IPS-NIHi7 (cell line): ENCODE measurements around the gene N4BP2.

Experiments
- DNase-seq: peaks from one replicate; pipeline ENCODE4 v3.0.0; 2012; ENCODE audit warnings: mixed read lengths; ENCODE audit errors: extremely low spot score

The N4BP2 gene

DNA sequence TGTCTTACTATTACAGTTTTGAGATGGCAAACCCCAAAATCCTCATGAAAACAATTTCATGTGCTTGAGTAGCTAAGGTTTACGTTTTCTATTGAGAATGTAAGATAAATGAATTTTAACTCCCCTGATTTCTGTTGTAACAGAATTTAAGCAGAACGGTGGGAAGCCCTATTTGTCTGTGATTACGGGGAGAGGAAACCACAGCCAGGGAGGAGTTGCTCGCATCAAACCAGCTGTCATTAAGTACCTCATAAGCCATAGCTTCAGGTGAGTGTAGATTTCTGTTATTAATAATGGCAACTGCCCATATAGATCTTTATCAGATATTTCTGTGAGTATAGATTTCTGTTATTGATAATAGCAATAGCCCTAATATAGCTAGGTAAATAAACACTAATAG is 96.0 kb downstream of the N4BP2 start:
- no peak for DNase-seq

DNA sequence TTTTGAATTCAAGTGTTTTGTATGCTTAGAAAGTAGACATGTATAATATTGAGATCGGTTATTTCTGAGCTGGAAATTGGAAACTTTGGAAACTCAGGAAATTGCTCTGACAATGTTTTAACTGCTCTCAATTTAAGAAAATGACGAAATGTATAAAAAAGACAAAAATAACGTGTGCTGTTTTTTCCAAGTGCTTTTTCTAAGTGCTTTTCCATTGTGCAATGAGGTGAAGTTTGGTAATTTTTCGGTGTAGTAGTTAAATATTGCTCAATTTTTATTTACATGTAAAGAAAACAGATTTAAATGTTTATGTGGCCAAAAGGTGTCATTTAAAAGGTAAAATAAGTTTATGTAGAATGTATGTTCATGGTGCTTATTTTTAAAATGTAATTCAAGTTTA is 100.8 kb downstream of the N4BP2 start:
- no peak for DNase-seq

DNA sequence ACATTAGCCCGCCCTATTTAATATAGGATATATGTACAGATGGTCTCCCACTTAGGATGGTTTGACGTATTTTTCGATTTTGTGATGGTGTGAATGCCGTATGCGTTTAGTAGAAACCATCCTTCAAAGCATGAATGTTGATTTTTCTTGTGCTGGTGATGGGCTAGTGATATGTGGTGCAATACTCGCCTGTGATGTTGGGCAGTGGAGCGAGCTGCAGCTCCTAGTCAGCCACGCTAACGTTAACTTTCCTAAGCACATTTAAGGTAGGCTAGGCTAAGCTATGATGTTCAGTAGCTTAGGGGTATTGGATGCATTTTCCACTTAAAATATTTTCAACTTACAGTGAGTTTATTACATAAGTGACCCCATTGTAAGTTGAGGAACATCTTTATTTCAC is 103.6 kb downstream of the N4BP2 start:
- DNase-seq = no peak

DNA sequence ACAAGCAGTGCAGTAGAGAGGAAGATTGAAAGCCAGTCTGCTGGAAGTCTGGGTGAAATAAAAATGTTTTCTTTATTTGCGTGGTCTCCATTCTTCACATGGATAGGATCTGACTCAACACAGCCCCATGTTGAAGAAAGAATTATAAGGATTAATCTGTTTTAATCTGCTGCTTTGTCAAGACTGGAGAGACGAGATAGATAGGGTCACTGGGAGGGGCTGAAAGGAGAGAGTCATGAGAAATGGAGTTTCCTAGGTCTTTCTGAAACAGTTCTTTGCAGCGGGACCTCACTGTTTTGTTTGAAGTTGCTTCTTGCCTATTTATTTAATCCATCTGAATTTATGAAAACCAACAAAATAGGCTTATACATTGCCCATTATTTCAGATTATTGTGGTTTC is 107.8 kb downstream of the N4BP2 start:
- no peak for DNase-seq

DNA sequence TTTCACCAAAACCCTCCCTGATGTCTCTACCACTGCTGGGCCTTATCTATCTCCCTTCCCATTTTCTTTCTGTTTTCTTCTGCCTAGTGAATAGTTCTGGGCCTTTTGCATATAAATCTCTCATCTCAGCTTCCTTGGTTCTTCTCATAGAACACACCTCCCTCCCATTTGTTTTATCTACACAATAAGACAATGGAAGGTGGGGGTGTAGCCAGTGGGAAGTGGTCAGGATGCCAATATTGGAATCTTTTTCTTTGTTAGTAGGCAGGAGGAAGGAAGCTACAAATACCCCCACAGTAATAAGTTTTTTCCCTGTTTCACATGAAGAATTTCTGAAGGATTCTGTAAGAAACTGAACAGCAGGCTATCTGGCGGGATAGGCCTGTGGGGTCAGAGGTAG is 109.3 kb downstream of the N4BP2 start:
- no peak for DNase-seq

DNA sequence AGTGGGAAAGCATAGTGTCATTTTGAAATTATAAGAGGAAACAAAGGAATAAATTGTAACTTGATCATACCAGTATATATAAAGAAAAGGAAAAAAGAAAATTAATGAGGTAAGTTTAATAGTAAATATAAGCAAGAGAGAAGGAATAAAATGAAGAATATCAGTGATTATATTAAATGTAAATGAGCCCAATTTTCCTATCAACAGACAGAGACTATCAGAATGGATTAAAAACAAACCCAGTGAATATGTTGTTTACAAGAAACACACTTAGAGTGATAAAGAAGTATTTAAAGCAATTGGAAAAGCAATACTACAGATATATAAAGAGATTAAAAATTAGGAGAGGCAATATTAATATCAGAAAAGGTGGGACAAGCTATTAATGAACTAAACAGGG is 111.4 kb downstream of the N4BP2 start:
- DNase-seq = no peak

DNA sequence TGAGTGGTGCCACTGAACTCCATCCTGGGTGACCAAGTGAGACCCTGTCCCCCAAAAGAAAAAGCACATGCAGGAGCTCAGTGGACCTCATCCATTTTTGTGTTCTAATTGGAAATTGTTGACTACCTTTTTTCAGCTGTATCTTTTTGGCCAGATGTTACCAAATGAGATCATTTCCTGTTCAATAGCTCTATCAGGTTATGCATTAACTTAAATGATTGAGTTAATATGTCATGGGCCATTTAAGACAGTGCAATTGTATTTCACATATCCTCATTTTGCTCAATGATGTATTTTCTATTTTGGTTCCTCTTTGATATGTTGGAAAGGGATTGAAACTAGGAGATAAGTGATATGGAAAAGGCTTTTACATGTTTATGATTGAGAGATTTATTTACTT is 113.9 kb downstream of the N4BP2 start:
- DNase-seq = no peak

DNA sequence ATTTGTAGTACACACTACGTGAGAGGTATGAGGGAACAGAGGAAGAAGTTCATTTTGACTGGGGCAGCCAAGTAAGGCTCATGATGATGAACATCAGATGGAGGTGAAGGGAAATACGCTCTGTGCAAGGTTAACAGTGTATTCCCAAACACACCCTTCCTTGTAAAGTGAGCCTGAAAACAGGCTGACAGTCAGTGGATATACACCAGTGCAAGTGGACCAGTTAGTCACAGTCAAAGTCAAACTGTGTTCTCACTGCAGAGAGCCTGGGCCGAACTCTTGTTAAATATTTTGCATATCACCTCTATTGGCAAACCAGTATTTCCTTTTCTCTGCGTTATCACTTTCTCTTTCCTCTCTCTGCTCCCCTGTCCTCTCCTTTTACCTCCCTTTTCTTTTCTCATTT is 116.8 kb downstream of the N4BP2 start:
- no peak for DNase-seq

DNA sequence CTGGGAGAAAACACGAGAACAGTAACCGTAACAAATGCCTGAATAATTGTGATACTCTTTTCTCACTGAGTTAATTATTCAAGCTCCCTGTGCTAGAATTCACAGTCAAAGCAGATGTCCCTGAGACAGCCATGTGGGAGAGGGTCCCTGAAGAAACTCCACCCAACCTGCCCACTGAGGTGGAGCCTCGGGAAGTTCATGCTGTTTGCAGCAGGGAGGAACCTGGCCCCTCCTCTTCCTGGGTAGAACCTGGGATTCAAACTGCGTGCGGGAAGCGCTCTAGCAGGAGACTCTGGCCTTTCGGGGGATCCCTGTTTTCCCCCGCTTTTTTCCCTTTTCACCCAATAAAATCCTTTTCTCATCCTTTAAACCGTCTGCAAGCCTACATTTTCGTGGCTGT is 120.0 kb downstream of the N4BP2 start:
- no peak for DNase-seq

DNA sequence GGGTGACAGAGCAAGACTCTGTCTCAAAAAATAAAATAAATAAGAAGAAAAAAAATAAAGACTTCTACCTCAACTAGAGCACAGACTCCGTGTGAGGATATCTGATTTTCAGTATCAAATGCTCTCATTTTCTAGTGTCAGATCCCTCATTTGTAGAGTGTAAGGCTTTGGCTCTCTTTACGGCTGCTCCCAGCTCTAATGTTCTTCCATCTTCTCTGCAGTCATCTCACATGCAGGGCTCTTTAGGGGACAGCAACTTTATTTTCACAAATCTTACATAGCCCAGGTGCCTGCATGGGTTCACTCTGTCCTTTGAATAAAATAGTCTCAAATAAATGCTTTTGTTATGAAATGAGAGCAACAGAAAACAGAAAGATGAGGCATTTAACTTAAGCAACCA is 120.9 kb downstream of the N4BP2 start:
- no peak for DNase-seq

DNA sequence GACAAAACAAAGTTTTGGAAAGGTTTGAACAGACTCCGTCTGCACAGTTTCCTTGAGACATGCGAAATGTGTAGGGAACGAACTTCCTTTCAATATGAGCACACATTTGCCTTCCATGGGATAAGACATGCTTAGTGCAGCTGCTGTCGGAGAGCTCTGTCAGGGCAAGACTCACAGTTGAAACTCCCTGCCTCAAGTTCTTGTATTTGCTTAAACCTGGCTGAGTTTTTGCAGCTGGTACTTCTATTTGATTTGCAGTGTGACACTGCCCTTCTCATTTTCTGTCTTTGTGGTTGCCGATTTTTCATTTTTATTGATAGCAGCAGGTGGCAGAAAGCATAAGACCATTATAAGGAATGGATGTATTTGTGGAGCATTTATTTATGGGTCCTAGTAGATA is 122.0 kb downstream of the N4BP2 start:
- no peak for DNase-seq

DNA sequence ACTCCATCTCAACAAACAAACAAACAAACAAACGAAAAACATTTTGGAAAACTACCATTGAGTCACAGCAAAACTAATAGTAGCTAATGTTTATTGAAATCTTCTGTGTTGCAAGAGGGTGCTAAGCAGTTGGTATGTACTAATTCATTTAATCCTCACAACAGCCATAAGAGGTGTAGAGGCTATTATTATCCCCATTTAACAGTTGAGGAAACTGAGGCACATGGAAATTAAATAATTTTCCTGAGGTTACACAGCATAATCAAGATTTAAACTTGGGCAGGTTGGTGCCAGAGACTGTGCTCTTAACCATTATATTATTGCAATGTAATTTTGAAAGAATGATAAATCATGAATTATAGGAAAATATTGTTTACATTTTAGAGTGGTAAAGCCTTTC is 122.7 kb downstream of the N4BP2 start:
- DNase-seq = no peak

DNA sequence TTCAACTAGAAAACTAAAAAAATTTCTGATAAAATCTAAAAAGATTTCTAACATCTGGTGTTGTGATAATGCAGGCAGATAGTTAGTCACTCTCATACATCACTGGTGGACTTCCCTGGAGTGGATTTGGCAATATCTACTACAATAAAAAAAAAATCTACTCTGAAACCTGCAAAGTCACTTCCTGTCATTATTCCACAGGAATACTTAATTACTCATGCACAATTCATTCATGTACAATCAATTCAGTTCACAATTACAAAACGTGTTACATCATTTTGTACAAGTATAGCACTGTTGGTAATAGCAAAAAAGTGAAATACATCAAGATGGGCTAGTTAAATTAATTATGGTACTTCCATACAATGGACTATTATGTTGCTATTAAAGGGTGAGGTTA is 123.7 kb downstream of the N4BP2 start:
- no peak for DNase-seq

DNA sequence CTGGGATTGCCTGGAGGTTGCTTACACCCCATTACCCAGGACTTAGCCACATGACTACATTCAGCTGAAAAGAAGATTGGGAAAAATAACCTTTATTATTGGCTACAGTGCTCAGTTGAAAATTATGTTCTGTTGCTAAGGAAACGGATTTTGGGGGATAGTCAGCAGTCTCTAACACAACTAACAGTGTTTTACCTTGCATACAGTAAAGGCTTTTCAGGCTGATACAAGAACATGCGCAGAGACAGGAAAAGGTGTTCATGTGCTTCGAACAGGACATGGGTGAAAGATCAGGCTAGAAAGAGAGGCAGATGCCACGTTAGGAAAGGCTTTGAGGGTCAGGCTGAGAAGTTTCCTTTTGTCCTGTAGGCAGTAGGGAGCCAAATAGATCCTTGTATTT is 125.4 kb downstream of the N4BP2 start:
- DNase-seq = no peak

DNA sequence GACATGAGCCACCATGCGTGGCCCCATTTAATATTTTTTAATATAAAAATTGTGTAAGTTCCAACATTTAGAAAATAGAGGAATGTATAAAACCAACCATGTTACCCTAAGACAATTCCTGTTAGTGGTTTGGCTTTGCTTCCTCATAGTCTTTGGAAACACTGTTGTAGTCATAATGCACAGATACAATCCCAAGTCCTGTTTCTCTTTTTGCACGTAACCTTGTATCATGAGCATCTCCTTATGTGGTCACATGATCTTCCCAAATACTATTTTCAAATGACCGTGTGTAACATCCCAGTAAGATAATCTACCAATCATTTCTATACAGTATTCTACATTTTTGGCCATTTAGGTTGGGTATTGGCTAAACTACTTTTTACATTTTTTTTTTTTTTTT is 126.3 kb downstream of the N4BP2 start:
- DNase-seq = no peak

DNA sequence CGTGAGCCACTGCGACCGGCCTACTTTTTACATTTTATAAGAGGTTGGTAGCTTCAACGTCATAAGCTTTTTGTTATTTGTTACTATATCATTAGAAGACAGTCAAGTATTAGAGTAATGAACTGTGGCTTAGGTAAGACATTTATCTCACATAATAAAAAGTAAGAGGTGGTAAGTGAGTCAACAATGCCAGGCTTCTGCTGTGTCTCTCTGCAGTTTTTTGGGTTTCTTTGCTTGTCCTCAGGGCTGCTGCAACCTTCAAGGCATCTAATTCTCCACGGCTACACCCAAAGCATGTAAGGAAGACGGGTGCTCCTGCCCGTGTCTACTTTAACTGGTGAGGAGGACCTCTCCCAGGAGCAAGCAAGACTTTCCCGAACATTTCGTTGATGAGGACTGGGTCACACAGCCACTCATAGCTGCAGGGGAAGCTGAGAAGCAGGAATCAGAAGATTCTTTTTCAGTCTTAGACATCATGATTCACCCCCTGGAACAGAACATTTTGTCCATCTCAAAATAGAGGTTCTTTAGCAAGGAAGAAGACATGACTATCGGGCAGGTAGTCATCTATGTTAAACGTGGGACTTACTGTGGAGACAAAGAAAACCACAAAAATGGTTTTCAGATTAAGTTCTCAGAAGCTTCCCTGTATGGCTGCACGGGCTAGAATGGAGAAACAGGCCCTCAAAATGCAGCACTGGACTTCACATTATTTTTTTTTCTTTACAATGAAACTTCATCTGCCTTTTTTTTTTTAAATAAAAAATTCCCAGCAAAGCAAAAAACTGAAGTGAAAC is 127.2 kb downstream of the N4BP2 start:
- DNase-seq = no peak

DNA sequence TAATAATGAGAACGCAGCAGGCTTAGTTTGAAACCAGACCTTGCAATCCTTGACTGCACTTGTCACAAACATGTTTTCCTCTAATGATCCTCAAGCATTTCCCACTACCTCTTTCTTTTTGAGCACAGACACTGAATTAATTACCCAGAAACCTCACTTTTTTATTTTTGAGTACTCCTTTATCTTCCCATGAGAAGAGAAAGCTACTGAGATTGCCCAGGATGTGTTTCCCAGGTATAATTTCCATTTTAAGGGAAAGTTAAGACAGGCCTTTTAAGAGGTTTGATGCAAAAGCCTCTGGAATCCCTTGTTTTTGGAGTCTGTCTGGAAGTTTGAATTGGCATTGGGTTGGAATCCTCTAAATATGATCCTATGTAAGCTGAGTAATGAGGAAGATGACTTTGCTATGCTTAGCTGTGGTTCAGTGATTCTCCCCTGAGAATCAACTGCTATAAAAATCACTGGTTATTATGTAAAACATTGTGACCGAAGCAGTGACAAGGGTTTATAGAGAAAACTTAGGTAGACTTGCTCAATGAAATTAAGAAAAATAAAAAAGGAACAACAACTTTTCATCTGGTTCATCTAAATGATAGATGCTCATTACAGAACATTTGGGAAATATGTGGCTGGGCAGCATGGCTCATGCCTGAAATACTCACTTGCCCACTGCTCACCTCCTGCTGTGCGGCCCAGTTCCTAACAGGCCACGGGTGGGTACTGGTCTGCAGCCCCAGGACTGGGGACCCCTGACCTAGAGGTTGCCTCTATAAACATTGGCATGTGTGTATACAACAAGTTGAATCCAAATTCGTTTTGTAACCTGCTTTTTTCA is 129.4 kb downstream of the N4BP2 start:
- DNase-seq = no peak

DNA sequence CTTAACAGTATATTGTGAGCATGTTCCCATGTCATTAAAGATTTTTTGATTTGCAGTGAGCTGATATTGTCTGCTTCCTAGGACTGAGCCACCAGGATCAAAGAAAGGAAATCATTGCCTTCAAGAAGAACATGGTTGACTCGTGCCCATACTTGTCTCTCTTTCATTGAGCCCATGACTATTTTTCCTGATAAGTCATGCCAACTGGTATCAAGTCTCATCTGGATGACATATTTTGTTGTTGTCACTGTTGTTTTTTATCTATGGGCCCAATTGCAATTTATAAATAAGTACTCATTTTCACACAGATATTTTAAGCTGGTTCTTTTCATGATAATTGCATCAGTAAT is 130.0 kb downstream of the N4BP2 start:
- no peak for DNase-seq

DNA sequence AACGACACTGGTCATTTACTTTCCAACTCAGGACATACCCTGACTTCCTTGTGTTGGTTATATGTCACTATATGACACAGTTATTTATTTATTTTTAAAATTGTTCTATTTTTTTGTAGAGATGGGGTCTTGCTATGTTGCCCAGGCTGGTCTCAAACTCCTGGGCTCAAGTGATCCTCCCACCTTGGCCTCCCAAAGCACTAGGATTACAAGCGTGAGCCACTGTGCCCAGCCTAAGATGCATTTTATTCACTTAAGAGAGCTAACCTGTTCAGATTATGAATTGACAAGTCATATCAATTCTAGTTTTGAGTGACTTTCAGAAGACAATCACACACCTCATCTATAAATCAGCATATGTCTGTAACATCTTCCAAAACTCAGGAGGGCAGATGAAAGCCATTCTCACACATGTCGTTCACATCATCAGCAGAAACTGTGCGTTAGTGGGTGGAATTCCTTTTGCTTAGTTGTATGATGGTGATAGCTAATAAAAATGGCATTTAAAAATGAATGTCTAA is 130.8 kb downstream of the N4BP2 start:
- DNase-seq = no peak

DNA sequence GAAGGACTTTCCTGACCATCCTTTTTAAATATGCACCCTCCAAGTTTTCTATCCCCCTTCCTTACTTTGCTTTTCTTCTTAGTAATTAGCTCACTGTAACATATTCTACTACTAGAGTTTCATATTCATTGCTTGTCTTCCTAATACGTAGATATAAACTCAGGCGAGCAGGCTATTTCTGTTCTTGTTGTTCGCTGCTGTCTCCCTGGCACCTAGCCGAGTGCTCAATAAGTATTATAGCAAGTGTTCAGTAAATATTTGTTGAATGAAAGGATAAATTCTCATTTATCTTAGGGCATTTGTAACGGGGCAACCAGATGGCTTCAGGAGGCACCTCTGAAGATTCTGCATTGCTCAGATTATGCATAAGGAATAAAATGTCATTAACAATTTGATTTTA is 133.4 kb downstream of the N4BP2 start:
- no peak for DNase-seq

DNA sequence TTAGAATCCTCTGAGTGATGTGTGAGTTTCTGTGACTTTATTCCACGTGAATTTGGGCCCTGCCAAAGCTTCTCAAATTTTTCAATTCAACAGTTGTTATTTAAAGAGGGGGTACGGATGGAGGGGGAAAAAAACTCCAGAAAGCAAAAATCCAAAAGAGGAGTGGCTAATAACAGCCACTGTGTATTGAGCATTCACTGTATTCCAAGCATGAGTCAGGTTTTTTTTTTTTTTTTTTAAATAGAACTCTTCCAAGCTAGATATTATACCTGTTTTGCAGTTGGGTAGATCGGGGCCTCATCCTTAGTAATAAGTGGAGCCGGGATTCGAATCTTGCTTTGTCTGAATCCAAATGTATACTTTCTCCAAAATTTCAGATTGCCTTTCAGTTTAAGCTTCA is 133.8 kb downstream of the N4BP2 start:
- DNase-seq = no peak

DNA sequence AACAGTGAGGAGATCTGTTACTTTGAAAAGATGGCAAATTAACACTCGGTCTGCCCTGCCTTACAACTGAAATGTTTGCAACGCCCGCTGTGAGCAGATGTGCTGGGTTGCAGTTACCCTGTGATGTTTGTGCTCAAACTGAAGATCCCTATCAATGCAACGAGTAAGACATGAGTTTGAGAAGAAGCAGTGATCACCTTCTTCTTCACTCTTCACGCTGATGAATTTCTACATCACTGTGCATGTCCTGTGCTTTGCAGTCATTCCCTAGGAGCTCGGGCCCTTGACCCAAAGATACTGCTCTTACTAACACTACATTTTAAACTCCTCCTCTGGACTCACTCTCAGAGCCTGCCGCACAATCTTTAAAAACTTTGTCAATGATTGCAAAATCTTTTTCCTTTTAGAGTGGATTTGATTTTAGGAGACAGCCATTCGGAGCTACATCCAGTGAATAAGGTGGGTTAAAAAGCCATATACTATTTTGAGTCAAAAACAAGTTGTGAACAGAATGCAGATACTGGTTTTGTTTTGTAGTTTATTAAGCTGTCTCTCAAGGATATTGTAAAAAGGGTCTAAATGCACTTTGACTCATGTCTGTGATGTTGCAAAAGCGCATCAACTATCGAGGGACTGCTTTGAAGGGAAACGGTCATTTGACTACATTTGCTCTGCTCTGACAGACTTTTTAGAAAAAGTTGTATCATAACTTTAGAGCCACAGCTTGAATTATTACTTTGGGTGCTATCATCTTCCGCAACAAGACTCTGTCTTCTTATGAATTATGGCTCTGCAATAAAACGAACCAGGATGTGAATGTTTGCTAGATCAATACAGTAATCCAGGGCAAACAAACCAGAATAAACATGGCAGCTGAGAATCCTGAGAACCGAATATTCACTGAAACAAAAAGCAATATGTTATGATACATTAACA is 134.5 kb downstream of the N4BP2 start:
- no peak for DNase-seq
